HG03095 (cell line): ENCODE data around the gene TEX261.
"Not testable (repeated sequence)": the region's sequence is repeated elsewhere in the genome, so short reads cannot be mapped to it uniquely, and the experiment has no call there.

ENCODE experiments used
- ATAC-seq: cut with Tn5 transposase; IDR thresholded peaks from one replicate; pipeline ENCODE4 v1.9.1; 2021; ENCODE audit warnings: moderate library complexity; ENCODE audit not compliant: unreplicated experiment

Gene TEX261

DNA sequence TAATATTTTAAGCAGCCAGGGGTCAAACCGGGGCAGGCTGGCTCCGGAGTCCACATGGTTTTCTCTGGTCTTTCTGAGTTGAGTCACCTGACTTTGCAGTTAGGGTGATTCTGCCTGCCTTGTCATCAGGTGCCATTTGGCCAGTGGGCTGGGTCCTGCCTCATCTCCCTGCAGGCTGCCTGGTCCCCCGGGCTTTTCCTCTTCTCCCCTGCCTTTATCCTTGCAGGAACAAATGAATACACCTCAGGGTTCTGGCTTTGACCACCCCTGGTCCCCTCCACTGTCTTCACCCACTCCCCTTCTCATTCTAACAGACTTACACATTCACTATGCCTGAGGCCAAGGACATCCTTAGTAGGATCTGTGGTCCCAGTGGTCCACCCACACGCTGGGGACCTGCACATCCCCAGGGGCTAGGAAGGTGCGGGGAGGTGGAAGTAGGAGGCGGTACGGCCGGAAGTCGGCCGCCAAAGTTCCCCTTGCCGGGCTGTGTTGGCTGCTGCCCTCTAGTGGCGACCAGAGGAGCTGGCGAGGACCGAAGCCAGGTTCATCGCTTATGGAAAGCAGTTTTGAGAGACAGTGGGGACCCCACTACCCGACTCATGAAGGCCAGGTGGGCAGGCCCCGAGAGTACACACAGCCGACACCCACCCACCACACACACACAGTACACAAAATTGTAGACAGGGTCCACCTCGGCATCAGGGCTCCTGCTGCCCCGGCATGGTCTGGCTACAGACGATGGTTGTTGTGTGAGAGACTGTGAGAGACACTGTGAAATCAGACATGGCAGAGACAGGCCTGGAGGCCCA, 6.3 kb upstream of the TEX261 start:
- peak; percentile 86 for ATAC-seq

DNA sequence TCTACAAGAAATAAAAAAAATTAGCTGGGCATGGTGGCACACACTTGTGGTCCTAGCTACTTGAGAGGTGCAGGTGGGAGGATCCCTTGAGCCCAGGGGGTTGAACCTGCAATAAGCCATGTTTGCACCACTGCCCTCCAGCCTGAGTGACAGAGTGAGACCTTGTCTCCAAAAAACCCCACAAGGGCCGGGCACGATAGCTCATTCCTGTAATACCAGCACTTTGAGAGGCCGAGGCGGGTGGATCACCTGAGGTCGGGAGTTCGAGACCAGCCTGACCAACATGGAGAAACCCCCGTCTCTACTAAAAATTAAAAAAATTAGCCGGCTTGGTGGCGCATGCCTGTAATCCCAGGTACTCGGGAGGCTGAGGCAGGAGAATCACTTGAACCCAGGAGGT, 5.3 kb upstream of the TEX261 start:
- ATAC-seq: not testable (repeated sequence)

DNA sequence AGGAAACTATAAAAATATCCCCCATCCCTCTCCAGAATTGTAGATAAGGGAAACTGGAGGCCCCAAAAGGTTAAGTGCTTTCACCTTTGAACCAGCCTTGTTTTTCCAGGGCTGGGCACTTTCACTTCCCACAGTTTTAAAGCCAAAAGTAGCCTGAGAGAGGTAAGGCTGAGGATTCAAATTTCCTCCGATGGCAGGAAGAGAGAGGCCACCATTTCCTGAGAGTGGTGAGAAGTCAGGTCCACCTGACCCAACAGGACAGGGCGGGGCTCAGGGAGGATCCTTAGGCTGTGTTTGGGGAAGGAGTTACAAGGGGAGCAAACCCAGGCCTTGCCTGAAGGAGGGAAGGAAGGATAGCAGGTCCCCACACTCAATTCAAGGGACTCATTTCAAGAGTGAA, 4.7 kb upstream of the TEX261 start:
- ATAC-seq: no peak

DNA sequence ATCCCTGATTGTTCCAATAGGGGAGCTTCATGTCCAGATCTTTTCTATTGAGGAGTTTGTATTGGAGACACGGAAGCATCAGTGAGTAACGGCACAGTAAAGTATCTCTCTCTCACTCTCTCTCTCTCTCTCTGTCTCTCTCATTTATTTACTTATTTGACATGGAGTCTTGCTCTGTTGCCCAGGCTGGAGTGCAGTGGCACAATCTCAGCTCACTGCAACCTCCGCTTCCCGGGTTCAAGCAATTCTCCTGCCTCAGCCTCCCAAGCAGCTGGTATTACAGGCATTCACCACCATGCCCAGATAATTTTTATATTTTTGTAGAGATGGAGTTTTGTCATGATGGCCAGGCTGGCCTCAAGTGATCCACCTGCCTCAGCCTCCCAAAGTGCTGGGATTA, 4.2 kb upstream of the TEX261 start:
- not testable (repeated sequence) for ATAC-seq

- ATAC-seq: peak; percentile 40
Observed at GRCh38 chr2:70995426-70995729, 705 bp upstream of the TEX261 start.

- ATAC-seq: peak; percentile 31
Observed at GRCh38 chr2:70994009-70994698, 519 bp downstream of the TEX261 start.

DNA sequence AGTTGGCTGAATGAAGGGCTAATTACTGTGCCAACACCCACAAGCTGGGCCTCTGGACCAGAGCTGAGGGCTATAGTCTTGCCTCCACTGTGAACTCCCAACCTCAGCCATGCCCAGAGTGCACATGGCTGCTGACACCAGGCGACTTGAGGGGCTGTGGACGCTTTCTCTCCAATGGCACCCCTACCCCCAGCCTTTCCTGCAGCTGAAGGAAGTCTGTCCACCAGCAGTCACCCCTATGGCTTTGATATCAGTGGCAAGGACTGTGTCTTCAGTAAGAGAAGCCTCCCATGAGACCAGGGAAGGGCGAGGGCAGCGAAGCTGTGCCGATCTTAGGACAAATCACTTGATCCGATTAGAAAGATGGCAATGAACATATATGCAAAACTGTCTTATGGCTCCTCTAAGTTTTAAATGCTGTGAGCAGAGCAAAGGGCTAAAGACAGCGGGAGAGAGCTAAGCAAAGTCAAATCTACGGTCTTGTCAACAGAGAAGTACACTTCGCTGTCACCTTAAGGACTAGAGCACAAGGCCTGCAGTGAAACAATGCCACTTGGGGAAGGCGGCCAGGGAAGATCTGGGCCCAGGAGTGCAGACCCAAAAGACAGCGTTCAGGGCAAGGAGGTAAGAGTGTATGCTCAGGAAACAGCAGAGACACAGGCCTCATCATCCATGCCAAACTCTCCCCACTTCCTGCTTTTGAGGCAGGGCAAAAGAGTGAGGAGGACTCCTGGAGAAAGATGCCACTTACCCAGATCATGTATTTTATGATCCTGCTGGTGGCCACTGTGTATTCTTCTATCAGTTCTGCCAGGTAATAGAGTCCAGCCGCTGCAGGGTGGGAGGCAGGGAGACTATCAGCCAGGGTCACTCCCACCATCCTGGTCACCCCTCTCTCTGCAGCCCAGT, 1.5 kb downstream of the TEX261 start:
- ATAC-seq: no peak

DNA sequence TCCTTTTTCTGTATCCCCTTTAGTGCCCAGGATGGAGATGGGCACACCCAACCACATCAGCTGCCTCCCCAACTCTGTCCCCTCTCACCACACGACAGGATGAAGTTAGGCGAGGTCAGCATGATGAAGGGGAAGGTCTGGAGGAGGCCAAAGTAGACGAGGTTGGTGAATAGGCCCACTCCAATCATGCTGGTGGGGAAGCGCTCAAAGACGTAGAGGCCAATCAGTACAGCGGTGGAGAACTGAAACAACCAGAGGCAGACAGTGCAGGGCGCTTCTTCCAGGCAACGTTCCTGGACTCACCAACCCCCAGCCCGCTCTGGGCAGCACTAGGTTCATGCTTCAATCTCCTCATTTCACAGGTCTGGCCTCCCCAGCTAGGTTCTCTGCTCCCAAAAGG, 2.9 kb downstream of the TEX261 start:
- ATAC-seq: no peak

- no peak for ATAC-seq
Observed at GRCh38 chr2:70991142-70991541, 3.5 kb downstream of the TEX261 start.

- ATAC-seq: no peak
Observed at GRCh38 chr2:70990216-70990615, 4.5 kb downstream of the TEX261 start.

DNA sequence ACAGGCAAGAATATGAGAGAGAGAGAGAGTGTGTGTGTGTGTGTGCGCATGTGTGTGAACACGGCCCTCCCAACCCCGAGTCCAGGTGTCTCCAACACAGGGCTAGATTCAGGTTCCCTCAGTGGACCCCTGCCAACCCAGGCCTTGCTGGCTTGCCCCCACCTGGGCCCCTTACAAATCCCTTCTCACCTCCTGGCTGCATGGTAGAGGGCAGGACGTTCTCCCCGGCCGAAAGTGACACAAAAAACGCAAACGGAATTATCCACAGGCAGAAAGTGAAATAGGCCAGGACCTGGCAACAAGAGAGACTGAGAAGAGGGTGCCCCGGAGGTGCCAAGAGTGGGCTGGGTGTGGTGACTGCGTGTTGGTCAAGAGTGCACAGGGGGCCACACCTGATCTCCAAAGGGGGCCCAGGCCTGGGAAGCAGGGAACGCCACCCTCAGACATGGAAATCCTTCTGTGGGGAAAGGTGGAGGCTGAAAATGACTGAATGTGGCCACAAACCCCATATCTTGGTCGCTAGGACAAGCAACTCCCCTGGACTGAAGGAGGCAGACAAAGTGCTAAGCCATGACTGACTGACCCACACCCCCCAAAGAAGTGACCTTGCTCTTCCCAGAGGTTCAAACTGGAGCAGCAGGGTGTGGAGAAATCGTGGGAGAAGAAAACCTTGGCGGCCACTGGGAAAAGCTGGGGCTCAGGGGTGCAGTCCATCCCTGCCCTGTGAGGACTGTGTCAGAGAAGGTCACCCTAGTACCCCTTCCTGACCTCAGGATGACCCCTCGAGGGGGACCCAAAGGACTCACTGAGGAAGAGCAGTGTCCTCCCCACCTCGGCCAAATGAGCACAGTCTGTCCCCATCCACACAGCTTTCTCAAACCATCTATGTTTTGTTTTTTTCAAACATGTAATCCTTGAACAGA, 5.7 kb downstream of the TEX261 start:
- ATAC-seq: no peak

DNA sequence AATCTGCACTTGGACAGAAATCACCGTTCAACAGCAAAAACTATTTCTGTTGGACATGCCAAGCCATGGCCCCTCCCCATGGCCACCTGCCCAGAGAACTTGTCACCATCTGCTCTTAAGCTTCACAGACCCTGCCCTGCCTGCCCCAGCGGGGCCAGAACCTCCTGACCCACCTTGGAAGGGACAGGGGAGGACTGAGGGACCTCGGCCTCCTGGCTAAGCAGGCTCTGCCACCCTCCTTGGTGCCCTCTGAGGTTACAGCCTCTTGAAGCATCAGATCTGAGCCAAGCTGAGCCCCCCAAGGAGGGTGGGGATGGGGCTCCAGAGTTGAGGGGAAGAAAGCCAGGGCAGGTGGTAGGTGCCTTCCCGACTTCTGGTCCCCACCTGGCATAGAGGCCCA, 6.5 kb downstream of the TEX261 start:
- no peak for ATAC-seq

GRCh38 chr2:70987386-70987785, 7.3 kb downstream of the TEX261 start:
- no peak for ATAC-seq

DNA sequence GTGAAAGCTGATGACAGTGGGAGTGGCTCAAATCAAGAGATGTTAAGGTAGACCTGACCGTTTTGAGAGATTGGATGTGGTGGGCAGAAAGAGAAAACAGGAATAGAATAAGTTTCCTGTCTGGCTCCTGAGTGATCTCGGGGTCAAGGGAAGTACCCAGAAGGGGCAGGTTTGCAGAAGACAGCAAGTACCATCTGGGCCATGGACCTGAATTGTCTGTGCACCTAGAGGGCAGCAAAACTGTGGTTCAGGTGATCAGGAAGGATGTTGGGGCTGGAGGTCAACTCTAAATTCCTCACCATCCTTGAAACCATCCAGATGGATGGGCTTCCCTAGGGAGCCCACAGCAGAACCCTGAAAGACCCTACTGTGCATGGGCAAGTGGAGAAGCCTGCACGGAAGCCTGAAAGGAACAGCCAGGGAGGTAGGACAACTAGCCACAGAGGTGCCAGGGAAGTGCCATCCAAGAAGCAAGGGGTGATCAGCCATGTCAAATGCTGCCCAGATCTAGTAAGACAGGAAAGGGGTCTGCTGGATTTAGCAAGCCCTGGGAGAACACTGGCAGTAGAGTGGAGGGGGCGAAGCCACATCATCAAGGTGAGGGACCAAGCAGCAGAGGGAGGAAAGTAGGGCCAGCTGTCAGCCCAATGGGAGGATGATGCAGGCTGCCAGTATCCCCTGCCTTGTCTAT, 8.0 kb downstream of the TEX261 start:
- ATAC-seq: no peak

GRCh38 chr2:70985956-70986355, 8.7 kb downstream of the TEX261 start:
- ATAC-seq: no peak

DNA sequence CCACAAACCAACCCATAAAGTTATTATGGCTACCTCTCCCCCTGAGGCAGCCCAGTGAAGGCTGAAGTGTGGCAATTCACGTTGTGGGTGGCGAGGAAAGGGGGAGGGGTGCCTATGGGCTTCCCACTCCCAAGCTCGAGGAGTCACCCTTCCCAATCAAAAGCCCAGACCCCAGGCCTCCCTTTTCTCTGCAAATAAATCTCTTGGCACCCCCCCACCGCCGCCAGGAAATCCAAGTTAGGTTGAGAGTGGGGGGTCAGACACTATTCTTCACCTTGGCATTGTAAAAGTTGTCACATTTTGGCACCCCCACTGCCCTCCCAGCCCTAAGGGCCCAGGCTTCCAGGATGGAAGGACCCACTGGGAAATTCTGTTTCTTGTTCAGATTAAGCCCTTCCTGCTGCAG, 9.4 kb downstream of the TEX261 start:
- ATAC-seq: no peak

DNA sequence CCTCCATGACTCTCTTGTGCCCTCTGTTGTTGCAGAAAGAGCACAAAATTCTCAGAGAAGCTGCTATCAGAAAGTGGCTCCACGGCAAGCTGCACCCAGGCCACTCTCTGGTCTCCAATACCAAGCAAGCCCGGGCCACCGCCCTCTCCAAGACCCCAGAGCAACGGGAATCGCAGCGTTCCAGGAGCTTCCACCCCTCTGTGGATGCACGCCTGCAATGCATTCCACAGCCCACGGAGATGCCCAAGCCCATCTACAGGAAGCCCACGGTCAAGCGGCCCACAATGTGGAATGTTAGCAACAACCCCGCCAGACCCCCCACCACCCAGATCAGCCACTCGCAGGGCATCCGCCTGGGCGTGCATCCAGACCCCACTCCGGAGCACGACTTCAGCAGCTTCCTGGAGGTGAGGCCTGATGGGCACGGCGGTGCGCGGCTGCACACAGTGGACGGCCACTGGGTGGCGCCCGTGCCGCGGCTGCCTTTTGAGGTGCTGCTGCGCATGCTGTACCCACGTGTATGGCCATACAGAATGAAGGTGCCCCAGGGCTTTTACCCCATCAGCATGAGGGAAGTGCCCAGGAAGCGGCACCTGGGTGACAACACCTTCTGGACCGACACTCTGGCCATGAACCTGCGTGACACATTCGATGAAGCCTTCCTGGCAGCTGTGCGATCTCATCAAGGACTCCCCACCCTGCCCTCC, 9.9 kb downstream of the TEX261 start:
- peak; percentile 85 for ATAC-seq

GRCh38 chr2:70984228-70984575, 10.5 kb downstream of the TEX261 start:
- no peak for ATAC-seq

DNA sequence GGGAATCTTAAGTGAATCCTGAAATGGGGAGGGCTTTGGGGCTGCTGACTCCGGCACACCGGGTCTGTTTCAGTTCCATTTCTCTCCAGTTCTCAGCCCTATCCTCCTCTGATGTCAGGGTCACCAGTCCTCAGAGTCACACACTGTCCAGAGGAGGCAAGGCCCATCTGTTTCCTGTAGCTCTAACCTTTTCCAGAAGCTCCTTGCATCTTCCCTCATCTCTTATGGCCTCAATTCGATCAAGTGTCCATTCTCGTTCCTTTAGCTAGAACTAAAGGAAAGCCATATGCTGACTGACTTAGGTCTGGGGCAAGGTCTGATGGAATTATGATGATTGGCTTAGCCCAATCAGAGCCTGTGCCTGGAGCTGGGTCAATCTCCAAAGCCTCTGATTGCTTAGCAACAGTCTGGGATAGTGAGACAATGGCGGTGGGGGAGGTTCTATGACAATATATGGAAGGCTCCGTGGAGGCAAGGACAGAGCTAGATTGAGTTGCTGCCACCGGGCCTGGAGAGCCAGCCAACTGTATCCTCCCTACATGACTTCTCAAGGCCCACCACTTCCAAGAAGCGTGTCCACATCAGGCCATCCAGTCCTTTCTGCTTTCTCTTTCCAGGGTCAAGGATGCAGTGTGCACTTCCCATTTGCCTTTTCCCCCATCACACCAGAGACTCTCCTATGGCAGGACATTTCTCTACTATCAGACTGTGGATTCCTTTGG, 11.0 kb downstream of the TEX261 start:
- no peak for ATAC-seq
